Sigmoid colon (tissue), 4 donors: Measurements from ENCODE around the gene MSH2.

Source experiments
- EP300 ChIP-seq, 4 donors: sonication (generic); formaldehyde crosslinking; IDR thresholded peaks; one replicate each; pipeline ENCODE4 v1.6.1; 2017; ENCODE audit warnings: antibody characterized with exemption in 4 of 4
- TF ChIP-seq, protein P1 (sequence below), 4 experiments: fragments of 450-650 bp in 3 of 4; fragments of 200-600 bp in 1 of 4; IDR thresholded peaks; one replicate each; pipeline ENCODE4 v1.5.1; 2016 to 2019; ENCODE audit warnings: antibody characterized with exemption in 4 of 4, mild to moderate bottlenecking in 3 of 4, moderate library complexity in 2 of 4

DNA sequence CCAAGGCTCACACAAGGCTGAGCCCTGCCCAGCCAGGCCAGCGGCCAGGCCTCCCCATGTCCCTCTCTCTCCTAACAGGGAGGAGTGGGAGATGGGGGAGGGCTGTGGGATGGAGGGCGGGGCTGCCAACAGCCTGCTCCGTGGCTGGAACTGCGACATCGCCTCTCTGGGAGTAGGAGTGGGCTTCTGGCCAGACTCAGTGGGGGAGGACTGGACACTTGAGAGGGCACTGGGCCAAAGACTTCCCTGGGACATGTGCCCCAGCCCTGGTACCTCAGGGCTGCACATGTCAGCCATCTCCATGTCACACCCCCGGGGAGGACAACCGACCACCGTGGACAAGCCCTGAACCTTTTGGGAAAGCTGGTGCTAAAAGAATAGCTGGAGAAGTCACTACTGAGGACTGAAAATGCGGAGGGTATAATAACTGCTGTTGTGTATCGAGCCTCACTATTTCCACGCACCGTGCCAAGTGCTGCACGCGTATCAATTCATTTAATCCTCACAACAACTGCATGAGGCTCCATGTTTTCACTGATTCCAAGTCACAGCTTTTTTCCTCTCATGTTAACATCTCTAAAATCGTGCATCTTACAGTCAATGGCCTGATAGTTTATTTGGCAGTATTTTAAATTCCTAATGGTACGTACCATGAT lies 127.3 kb downstream of the MSH2 start:
- TF ChIP-seq, protein P1, sequence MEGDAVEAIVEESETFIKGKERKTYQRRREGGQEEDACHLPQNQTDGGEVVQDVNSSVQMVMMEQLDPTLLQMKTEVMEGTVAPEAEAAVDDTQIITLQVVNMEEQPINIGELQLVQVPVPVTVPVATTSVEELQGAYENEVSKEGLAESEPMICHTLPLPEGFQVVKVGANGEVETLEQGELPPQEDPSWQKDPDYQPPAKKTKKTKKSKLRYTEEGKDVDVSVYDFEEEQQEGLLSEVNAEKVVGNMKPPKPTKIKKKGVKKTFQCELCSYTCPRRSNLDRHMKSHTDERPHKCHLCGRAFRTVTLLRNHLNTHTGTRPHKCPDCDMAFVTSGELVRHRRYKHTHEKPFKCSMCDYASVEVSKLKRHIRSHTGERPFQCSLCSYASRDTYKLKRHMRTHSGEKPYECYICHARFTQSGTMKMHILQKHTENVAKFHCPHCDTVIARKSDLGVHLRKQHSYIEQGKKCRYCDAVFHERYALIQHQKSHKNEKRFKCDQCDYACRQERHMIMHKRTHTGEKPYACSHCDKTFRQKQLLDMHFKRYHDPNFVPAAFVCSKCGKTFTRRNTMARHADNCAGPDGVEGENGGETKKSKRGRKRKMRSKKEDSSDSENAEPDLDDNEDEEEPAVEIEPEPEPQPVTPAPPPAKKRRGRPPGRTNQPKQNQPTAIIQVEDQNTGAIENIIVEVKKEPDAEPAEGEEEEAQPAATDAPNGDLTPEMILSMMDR (IDR thresholded peaks at IDR 0.05), result no peak
- no peak for TF ChIP-seq EP300 (IDR thresholded peaks at IDR 0.05)
